RPMI8226 (cell line): ENCODE data around the gene ZNF860.
A peak's percentile ranks its signal among the peaks of the same experiment; 100 is the strongest.
"Not testable (repeated sequence)": the region's sequence is repeated elsewhere in the genome, so short reads cannot be mapped to it uniquely, and the experiment has no call there.

Experiments
- DNase-seq: peaks from one replicate; pipeline ENCODE4 v3.0.0-alpha.2; 2015

The ZNF860 gene

DNA sequence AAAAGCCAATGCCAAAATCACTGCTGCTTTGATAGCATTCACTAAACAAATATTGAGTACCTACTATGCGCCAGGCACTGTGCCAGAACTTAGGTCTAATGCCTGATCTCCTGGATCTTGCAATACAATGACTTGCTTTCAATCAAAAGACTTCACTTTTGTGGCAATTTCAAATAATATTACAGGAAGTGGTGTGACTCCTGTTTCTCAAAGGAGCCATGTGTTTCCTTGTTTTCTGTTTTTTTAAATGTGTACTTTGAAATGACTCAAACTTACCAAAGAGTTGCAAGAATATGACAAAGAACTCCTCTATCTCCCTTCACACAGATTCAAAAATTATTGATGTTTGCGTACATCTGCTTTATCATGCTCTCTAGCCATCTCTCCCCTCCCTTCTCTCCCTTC lies 18.7 kb upstream of the ZNF860 start:
- DNase-seq, result no peak

DNA sequence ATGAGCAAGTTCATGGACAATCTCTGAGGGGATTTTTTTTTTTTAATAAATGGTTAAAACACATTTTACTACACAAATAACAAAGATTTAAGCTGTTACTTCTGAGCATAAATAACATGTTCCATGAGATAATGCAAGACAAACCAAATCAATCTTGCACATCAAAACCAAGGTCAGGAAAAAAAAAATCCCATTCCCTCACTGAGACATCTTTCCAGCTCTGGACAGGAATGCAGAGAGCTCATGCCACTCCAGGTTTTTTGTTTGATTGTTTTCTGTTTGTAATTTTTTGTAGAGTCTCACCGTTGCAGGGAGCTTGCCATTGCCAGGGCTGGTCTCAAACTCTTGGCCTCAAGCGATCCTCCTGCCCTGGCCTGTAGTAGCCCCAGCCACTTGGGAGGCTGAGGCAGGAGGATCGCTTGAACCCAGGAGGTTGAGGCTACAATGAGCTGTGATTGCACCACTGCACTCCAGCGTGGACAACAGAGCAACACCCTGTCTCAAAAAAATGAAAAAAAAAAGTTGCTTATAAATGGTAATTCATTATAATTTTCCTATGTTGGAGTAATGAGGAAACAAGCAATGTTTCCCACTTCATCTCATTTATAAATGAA lies 14.5 kb upstream of the ZNF860 start:
- DNase-seq, result no peak

DNA sequence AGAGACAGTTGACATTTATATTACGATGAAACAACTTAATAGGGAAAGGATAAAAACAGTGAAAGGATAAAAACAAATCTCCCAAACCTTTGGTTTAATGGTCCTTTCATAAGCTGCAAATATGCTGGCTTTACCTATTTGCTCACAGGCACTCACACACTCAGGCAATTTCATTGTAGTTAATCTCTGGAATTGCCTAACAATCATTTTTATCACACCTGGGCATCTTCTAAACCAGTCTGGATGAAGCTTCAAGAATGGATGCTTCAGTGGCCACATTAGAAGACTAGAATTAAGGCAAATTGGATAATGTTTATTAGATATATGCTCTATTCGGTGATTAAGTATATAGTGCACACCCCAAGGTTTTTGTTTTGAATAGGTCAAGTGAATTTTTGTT lies 14.0 kb upstream of the ZNF860 start:
- no peak for DNase-seq

DNA sequence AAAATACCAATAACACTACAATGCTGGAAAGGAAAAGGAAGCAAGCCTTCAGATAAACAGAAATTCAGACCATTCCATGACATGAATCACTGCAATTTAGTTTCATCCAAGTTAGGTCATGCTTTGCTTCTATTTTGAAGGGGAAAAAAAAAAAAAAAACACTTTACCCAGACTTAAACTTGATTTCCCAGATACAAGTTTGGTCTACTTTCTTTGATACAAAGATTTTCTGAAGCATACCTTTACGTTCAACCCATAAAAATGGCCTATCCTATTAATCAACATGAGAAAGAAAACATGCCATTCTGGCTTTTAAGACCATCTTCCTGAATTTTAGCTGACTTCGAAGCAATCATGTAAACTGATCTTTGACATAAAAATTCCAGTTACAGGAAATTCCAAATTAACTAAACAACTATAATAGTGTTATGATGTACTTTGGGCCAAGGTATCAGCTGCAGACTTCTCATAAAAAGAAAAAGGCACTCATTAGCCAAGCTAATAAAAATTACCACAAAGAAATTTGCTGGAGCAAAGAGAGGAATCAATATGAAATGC lies 13.1 kb upstream of the ZNF860 start:
- no peak for DNase-seq

DNA sequence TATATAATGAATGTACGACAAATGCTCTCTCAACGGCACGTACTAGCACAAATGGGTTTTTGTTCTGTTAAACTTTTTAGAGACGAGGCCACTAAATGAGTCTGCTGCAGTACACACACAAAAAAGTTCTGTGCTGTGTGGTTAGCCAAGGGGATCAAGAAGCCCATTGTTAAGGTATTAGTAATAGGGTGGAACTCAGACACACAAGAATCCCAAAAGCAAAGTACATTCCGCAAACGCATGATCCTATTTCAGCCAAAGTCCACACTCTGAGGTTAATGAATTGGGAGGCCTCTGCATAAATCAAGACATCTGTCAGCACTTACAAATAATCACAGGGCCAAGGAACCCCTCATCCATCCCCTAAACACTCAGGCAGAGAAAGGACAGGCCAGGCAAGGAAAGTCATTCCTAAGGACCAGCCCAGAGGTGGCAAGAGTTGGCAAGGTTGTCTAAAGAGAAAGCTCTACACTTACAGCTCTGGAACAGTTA lies 12.6 kb upstream of the ZNF860 start:
- DNase-seq, result no peak

DNA sequence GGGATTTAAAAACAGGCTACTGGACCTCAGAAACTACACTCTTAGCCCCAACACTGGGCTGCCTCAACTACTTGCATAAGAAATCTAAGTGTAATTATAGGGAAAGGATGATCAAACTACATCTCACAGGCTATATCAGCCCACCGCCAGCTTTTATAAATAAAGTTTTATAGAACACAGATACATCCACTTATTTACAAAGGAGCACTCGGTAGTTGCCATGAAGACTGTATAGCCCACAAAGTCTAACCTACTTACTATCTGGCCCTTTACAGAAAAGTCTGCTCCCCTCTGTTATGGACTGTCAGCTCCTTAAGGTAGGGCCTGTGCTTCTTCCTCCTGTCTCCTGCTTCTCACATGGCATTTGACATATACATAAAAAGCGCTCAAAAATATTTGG lies 9.9 kb upstream of the ZNF860 start:
- no peak for DNase-seq

DNA sequence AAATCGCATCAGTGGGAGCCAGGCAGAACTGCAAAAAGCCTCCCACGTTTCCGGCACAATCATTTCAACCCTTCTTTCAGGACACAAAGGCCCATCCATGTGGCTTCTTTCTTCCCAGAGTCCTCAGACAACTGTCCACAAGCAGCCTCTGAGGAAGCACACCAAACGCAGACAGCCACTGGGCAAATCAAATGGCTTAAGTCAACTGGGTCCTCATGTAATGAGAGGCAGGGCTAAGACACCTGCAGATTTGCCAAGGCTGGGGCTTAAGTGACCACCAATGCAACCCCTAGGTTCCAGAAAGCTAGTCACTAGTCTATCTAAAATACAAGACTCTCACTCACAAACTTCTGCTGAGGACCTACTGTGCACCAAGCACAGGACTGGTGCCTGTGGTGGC lies 8.5 kb upstream of the ZNF860 start:
- DNase-seq, result no peak

DNA sequence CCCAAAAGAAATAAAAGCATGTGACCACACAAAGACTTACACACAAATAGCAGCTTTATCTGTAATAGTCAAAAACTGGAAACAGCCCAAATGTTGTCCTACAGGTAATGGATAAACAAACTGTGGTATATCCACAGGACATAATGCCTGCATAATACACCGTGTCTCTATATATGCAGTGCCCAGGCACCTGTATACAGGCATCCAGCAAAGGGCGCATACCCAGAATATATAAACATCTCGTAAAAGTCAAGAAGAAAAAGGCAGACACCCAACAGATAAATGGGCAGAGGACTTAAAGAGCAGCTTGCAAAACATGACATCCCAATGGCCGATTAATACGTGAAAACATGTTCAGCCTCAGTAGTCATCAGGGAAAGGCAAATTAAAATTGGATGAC lies 7.7 kb upstream of the ZNF860 start:
- DNase-seq, result no peak

DNA sequence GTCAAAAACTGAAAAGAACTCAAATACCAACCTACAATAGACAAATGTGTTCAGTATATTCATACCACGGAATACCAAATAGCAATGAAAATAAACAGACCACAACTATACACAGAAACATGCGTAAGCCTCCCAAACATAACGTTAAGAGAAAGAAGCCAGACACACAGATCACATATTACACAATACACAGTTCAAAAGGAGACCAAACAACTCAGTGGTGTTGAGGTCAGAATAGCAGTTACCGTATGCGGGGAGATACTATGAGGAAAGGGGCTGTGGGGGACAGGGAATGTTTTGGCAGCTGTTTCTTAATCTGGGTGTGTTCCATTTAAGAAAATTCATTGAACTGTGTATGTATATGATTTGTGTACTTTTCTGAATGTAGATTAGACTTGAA lies 7.1 kb upstream of the ZNF860 start:
- DNase-seq, result no peak

DNA sequence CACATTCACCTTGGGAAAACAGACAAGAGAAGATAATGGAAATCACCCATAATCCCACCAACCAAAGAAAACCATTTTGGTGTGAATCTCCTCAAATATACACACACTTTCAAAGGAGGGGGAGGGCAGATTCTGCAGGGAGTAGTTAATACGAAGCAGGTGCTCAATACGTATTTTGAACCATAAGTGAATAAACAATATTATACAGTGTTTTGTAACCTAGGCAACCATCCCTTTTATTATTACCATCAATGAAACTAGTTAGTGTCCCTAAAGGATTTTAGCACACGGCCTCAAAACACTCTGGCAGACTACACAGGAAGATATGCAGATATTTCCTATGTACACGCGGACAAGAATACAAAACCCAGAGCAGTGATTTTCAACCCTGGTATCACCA lies 6.6 kb upstream of the ZNF860 start:
- no peak for DNase-seq

DNA sequence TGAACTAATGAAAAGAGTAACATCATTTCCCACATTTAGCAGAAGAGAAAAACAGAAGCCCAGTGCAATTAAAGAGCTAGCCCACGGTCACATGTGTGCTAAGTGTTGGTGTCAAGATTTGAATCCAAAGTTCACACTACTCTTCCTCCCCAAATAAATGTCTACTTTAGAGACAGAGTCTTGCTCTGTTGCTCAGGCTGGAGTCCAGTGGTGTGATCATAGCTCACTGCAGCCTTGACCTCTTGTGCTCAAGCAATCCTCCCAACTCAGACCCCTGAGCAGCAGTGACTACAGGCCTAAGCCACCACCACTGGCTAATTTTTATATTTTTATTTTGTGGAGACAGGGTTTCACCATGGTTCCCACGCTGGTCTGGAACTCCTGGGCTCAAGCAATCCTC lies 5.2 kb upstream of the ZNF860 start:
- DNase-seq, result no peak

DNA sequence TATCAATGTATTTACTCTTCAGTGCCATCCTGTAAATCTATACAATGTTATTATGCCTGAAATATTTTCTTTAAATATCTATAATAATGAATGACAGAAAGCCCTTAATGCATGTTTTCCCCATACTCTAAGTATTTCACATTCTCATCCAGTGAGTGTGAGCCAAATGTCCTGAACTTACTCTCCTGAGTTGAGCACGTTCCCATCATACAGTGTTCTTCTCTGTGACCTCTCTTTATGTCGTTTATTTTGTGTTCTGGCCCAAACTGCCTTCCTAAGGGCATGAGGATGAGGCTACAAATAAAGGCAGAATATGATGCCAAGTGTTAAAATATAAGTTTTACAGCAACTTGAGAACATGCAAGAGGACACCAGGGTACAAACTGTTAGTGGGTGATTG lies 3.8 kb upstream of the ZNF860 start:
- DNase-seq, result no peak

DNA sequence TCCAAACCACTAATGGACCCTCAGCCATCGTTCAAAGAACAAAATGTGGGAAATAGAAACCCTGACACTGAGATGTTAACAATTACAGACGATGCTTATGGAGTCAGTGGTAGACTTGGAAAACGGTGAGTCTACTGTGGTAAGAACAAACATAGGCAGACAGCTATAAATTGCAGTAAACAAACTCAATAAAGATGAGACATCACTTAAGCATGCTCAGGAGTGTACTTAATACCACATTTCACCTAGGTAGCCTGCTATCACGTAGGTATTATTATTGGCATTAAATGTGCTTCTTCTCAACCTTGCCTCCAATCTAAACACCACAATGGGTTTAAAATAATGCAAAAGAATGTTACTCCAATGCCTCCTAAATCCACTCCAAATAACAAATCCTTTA lies 3.0 kb upstream of the ZNF860 start:
- DNase-seq, result no peak

DNA sequence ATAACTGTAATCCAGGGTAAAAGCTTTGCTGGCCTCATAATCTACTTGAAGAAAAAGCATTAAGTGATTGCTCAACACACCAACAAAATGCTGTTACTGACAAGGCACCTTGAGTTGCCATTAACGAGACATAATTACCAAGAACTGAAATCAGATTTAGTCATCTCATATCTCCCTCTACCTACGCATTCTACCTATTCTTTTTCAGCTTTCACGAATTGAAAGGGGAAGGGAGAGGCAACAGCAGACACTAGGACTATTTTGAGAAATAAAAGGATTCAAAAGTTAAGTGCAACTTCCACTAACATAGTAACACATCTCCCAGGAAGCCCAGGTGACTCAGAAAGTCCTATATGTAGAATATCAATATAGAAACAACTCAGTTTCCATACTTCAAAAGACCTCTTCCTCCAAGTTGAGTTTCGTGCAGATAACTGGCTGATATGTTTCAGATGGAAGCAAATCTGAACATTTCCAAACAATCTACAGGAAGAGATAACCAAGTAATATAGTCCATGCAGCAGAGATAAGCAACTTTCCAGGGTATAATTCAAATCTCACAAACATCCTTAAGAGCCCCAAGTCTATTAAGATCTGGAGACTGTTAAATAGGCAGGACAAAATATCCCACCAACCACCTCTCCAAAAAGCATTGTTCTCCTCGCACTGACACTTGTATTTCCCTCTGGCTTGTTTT lies 2.4 kb upstream of the ZNF860 start:
- no peak for DNase-seq

DNA sequence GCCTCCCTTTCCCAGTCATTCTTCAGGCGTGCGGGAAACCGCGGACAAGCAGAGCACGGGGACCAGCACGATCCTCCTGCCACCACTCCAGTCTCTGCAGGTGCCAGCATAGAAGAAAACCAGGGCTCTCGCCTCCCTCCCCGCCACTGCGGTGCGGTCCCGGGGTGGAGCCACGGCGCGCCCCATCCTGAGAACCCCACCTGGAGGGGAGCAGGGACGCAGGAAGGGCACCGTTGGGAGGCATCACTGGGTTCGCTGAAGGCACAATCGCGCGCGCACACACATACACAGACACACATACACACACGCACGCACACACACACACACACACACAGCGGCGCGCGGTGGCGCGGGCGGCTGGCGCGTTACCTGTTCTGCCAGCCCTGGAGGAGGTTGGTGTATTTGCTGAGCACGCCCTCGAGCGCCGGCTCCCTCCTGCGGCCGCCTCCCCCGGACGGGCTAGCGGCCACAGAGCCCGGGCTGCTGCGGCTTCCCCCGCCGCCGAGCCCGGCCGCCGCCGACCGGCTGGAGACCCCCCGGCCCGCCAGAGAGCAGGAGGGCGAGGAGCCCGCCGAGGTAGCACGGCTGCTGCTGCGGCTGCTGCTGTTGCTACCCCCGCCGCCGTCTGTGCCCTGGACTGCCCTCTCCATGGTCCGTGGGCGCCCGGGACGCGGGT lies 882 bp upstream of the ZNF860 start:
- DNase-seq, result peak; percentile 88

DNA sequence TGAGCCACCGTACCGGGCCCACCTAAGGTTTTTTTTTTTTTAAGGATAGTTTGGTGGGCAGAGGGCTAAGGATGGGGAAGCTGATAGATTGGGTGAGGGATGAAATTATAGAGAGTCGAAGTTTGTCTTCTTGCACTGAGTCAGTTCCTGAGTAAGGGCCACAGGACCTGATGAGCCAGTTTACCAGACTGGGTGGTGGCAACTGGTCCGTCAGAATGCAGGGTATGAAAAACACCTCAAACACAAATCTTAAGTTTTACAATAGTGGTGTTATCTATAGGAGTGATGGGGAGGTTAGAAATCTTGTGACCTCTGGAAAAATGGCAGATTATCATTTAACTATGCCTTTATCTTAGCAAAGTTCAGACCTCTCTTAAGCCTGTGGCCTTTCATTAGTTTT lies 2.8 kb downstream of the ZNF860 start:
- DNase-seq, result no peak

DNA sequence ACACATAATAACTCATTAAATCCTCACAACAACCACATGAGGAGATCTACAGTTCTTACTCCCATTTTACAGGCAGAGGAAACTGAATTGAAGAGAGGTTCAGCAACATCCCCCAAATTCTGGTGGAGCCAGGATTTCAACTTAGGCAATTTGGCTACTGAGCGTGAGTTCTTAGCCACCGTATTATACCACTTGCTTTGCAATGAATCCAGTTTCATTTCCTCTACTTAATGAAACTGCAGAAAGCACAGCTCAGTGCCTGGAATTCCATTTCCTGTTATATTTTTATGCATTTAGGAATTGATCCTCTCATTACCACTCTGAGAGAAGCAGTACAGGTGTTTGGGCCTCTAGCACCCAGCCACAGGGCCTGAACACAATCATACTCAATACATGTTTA lies 4.3 kb downstream of the ZNF860 start:
- DNase-seq, result no peak

DNA sequence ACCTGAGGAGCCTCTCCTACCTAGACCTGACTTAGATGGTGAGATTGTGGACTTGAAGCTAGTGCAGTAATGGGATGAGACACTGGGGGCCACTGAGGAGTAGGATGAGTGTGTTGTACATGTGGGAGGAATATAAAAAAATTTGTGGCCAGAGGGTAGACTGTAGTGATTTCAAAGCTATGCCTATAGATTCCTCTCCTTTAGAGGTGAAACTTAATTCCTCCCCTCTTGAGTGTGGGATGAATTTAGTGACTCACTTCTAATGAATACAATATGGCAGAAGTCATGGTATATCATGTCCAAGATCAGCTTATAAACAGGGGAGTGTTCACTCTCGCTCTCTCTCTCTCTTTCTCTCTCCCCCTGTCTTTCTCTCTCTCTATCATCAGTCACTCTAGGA lies 6.7 kb downstream of the ZNF860 start:
- no peak for DNase-seq

DNA sequence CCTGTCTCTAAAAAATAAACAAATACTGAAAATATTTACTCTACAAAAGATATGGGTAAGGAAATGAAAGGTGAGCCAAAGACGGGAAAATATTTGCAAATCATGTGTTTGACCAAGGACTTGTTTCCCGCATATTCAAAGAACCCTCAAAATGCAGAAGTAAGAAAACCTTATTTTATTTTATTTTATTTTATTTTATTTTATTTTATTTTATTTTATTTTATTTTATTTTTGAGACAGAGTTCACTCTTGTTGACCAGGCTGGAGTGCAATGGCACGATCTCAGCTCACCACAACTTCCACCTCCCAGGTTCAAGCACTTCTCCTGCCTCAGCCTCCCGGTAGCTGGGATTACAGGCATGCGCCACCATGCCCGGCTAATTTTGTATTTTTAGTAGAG lies 11.4 kb downstream of the ZNF860 start:
- DNase-seq, result not testable (repeated sequence)

DNA sequence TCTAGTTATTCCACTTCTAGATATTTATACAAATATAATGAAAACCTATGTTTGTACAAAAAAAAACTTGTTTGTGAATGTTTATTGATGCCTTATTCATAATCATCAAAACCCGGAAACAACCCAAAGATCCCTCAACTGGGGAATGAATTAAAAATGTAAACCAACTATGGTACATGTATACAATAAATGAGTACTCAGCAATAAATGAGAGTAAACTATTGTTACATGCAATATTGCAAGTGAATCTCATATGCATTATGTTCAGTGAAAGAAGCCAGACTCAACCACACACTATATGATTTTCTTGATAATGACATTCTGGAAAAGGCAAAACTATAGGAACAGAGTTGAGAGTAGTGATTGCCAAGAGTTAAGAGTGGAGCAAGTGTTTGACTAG lies 12.3 kb downstream of the ZNF860 start:
- DNase-seq, result no peak

DNA sequence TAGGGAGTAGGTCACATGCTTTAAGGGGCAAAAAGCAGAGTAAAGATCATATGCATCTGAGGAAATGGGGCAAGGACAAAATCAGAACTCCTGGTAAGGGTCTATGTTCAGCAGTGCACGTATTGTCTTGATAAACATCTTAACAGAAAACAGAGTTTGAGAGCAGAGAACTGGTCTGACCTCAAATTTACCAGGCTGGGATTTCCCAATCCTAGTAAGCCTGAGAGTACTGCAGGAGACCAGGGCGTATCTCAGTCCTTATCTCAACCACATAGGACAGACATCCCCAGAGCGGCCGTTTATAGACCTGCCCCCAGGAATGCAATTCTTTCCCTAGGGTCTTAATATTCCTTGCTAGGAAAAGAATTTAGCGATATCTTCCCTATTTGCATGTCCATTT lies 13.5 kb downstream of the ZNF860 start:
- not testable (repeated sequence) for DNase-seq

DNA sequence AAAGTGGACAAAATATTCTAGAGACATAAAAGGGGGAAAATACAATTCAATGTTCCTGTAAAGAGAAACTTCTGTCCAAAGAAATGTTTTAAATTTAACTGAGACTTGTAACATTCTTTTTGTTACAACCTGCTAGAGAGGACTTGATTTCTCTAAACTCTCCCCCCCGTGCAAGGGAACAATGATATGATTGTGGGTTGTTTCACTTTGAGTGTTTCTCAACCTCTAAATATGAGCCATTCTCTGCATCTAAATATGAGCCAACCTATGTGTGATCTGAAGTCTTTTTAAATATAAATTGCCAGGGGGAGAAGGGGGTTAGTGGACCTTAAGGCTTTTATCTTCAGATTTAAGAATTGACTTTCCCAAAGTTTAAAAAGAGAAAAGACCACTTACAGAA lies 14.6 kb downstream of the ZNF860 start:
- DNase-seq, result no peak

DNA sequence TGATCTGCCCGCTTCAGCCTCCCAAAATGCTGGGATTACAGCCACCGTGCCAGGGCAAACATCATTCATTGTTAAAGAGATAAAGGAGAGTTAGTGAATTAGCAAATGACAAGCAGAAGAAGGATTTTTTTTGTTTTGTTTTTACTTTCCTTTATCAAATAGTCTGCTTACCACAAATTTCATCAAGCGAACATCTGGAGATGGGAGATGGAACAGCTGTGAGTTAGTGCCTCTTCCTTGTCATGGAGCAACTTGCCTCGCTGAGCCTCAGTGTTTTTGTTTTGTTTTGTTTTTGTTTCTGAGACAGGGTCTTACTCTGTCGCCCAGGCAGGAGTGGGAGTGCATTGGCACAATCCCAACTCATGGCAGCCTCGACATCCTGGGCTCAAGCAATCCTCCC lies 15.9 kb downstream of the ZNF860 start:
- no peak for DNase-seq

DNA sequence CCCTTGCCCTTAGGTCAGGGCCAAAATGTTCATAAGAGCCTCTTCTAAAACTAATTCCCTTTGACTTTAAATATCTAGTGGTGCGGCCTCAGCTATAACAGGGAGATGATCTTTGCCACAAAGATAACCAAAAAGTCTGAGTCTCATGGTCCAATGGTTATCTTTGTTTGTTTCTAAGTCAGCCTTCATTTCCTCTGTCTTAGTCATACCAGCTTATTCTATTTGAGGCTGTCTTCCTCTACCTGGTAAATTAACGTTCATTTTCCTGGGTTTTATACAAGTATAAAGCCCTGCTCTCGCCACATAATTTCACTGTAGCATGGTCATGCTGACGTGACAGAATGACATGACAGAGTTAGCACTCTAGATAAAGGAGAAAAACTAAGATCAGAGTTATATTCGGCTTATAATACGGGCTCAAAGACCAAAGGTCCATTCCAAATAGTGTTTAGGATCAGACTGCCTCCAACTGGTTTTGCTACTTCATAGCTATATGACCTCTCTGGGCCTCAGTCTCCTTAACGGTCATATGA lies 18.4 kb downstream of the ZNF860 start:
- DNase-seq, result no peak
